HS-27A (cell line): ENCODE data around the gene VPS54.

Experiments used
- DNase-seq: peaks from one replicate; pipeline ENCODE4 v3.0.0-alpha.2; 2012; ENCODE audit warnings: low read depth, missing footprints

The VPS54 gene

GRCh38 chr2:63842149-63843061 is 176.8 kb downstream of the VPS54 start:
- peak; percentile 19 for DNase-seq
